22Rv1 (cell line): ENCODE data around the gene LGALS1.

Experiments
- CTCF ChIP-seq: fragments of 450-650 bp; IDR thresholded peaks from 2 replicates; pipeline ENCODE4 v1.5.1; 2017; ENCODE audit warnings: mild to moderate bottlenecking
- ZFX ChIP-seq: fragments of 450-650 bp; IDR thresholded peaks from 2 replicates; pipeline ENCODE4 v1.6.1; 2017; ENCODE audit warnings: antibody characterized with exemption, borderline replicate concordance

GRCh38 chr22:37690407-37690806 is 15.0 kb downstream of the LGALS1 start:
- TF ChIP-seq CTCF (no peak), ZFX (no peak)
